Medulla oblongata (tissue), 1 donor: ENCODE data around the gene TRANK1.
"Not testable (repeated sequence)": the region's sequence is repeated elsewhere in the genome, so short reads cannot be mapped to it uniquely, and the experiment has no call there.

Experiments
- DNase-seq: peaks from one replicate; pipeline ENCODE4 v3.0.0-alpha.2; 2015; ENCODE audit errors: extremely low spot score

TRANK1 gene

GRCh38 chr3:36944641-36945270 lies at the start of gene TRANK1:
TSS of gene TRANK1 (minus strand) at chr3:36945054. CDS start at chr3:36944809, 245 bp downstream.
- DNase-seq, result peak; percentile 50

- DNase-seq, result peak; percentile 100
Observed at GRCh38 chr3:36993326-36994283, 48.8 kb upstream of the TRANK1 start, which contains the start of gene MLH1. TSS of gene MLH1 (plus strand) at chr3:36993518. CDS start at chr3:36993548, 30 bp downstream.

GRCh38 chr3:36992806-36993325 lies 48.0 kb upstream of the TRANK1 start, which contains the start of gene EPM2AIP1:
TSS of gene EPM2AIP1 (minus strand) at chr3:36993131. CDS start at chr3:36993077, 54 bp downstream.
- no peak for DNase-seq

- DNase-seq, result peak; percentile 59
Observed at GRCh38 chr3:36991923-36992805, 47.3 kb upstream of the TRANK1 start.

- DNase-seq, result no peak
Observed at GRCh38 chr3:36991147-36991546, 46.3 kb upstream of the TRANK1 start.

- DNase-seq, result no peak
Observed at GRCh38 chr3:36989568-36989967, 44.7 kb upstream of the TRANK1 start.

- DNase-seq, result no peak
Observed at GRCh38 chr3:36989005-36989404, 44.2 kb upstream of the TRANK1 start.

- DNase-seq, result no peak
Observed at GRCh38 chr3:36988356-36988755, 43.5 kb upstream of the TRANK1 start.

GRCh38 chr3:36981006-36981405 lies 36.2 kb upstream of the TRANK1 start:
- DNase-seq, result no peak

- no peak for DNase-seq
Observed at GRCh38 chr3:36973139-36973538, 28.3 kb upstream of the TRANK1 start.

- DNase-seq, result no peak
Observed at GRCh38 chr3:36972163-36972562, 27.3 kb upstream of the TRANK1 start.

- DNase-seq, result peak; percentile 43
Observed at GRCh38 chr3:36969540-36970432, 24.9 kb upstream of the TRANK1 start.

- no peak for DNase-seq
Observed at GRCh38 chr3:36969085-36969484, 24.2 kb upstream of the TRANK1 start.

- no peak for DNase-seq
Observed at GRCh38 chr3:36965440-36965839, 20.6 kb upstream of the TRANK1 start.

GRCh38 chr3:36964817-36965216 lies 20.0 kb upstream of the TRANK1 start:
- DNase-seq, result no peak

- no peak for DNase-seq
Observed at GRCh38 chr3:36964331-36964730, 19.5 kb upstream of the TRANK1 start.

- not testable (repeated sequence) for DNase-seq
Observed at GRCh38 chr3:36963008-36963407, 18.2 kb upstream of the TRANK1 start.

GRCh38 chr3:36960502-36960901 lies 15.6 kb upstream of the TRANK1 start:
- no peak for DNase-seq

GRCh38 chr3:36959821-36960220 lies 15.0 kb upstream of the TRANK1 start:
- DNase-seq, result no peak
